GM21737 (cell line): Measurements from ENCODE around the gene STRN.
"Not testable (repeated sequence)": the region's sequence is repeated elsewhere in the genome, so short reads cannot be mapped to it uniquely, and the experiment has no call there.

ENCODE experiments used
- ATAC-seq: cut with Tn5 transposase; IDR thresholded peaks from one replicate; pipeline ENCODE4 v1.9.1; 2021; ENCODE audit warnings: mild to moderate bottlenecking, moderate library complexity; ENCODE audit not compliant: unreplicated experiment

STRN gene

DNA sequence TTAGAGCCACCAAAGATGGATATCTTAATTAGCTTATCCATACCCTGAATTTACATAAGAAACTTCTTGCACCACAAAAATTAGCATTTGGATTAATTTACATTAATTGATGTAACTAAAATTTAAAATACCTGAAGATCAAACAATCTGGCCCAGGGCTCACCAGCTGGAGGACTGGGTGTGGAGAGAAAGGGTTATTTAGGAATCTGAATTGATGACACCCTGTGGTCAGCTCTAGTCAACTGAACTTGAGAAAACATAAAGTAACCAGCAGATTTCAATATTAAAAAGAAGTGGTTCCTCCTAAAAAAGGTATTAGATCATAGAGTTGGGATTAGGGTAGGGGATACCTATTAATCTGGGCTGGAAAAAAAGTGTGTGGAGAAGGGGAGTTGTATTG is 122.5 kb downstream of the STRN start:
- ATAC-seq = no peak

DNA sequence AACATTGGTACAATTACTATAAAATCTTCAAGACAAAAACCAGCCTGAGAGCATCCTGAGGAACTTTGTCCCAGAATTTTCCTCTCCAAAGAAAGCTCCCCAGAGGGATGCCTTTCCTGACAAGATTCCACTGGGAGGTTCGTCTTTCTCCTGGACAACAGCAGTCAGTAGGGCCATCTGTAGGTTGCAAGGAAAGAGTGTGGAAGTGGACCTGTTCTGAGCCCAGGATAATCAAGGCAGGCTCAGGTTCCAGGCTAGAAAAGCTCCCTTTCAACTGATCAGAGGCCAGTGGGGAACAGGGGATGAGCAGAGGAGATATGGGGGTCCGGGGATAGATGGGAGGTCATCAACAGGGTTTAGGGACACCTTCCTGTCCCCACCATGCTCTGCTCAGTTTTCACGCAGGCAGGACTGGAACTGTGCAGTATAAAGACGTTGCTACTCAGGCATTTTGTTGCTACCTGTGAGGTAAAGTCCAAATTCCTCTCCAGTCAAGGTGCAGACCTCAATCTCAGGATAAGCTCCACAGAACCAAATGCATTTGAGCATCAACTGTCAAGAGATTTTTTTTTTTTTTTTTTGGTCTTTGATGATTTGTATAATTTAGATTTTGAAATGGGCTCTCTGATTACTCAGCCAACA is 126.2 kb downstream of the STRN start:
- ATAC-seq = no peak

DNA sequence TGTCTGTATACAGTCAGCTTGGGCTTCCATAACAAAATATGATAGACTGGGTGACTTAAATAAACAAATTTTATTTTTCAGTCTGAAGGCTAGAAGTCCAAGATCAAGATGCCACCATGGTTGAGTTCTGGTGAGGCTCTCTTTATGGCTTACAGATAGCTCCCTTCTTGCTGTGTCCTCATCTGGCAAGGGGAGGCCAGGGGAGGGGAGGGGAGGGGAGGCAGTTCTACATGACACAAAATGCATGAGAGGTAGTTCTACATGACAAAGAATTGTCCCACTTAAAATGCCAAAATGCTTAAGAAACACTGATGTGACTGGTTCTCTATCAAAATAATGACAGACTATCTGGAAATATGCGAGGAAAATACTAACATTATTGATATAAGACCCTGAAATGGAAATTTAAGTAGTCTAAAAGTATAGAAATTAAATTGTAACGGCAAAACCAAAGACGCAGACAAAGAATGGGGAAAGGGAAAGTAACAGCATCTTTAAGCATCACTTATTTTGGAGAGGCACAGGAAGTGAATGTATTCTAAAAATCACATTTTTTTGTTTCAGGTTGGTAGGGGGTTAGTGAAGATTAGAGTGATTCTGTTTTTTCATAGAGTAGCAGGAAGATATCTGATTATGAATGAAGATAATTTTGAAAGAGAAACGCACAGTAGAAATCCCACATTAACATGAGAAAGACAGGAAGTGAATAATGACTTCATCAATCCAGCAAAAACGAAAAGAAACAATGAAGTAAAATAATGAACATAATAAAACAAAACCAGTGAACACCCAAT is 131.4 kb downstream of the STRN start:
- no peak for ATAC-seq

DNA sequence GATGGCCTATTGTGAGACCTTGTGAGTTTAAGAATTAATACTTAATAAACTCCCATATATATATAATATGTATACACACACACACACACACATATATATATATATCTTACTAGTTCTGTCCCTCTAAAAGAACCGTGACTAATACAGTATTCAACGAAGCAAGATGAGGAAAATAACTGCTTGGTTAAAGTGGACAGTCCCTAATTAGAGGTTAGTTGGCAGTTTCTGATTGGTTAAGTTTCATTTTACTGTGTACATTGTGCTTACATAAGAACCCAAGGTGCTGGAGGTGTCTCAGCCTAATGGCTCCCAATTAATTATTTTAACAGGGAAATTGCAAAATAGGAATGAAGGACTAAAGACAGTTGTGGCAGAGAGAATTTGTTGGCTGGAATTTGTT is 132.1 kb downstream of the STRN start:
- no peak for ATAC-seq

DNA sequence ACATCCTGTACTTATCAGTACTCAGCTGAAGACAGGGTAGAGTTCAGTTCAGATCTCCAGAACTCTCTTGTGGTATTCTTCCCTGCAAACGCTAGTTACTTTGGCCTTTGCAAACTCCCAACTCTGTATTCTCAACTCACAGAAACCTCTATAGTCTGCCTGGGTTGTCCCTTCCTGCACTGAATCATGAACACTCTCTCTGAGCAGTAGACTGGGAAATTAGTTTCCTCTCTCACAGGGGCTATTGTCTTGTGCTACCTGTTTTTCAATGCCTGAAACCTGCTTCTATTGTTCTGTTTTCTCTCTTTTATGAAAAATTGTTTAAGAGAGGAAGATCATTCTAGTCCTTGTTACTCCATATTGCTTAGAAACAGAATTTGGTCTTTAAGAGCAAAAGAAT is 135.2 kb downstream of the STRN start:
- no peak for ATAC-seq

DNA sequence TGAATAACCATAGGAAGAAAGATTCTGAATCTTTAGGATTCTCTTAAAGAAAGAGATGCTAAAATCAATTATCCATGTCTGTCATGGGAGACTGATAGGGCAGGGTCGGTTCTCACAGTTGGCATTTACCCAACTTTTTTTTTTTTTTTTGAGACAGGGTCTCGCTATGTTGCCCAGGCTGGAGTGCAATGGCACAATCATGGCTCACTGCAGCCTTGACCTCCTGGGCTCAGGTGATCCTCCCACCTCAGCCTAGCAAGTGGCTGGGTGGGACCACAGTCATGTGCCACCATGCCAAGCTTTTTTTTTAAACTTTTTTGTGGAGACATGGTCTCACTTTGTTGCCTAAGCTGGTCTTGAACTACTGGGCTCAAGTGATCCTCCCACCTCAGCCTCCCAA is 141.7 kb downstream of the STRN start:
- ATAC-seq = not testable (repeated sequence)

DNA sequence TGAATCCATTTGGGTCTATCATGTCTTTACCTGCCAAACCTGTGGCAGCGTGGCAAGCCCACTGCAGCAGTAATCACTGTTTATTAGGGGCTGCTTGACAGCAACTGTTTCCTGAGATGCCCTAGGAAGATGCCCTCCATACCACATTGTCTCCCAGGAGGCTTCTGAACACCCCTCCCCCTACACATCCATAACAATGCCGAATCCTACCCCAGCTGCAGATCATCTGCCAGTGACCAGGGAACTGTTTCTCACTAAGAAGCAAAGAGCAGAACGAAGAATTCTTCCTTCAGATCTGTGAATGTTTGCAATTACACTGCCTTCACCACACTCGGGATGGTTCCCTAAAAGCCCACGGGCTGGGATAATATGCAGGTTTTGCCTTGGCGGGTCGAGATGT is 142.1 kb downstream of the STRN start:
- ATAC-seq = no peak

DNA sequence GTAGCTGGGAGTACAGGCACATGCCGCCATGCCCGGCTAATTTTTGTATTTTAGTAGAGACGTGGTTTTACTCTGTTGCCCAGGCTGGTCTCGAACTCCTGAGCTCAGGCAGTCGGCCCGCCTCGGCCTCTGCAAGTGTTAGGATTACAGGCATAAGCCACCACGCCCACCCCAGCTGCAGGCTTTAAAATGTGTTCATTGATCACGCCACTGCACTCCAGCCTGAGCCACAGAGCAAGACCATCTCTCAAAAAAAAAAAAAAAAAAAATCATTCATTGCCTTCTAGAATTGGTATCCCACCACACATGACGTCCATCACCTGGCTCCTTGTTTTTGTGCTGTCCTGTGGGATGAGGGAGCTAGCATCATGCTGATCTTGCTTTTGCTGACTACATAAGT is 142.5 kb downstream of the STRN start:
- no peak for ATAC-seq

DNA sequence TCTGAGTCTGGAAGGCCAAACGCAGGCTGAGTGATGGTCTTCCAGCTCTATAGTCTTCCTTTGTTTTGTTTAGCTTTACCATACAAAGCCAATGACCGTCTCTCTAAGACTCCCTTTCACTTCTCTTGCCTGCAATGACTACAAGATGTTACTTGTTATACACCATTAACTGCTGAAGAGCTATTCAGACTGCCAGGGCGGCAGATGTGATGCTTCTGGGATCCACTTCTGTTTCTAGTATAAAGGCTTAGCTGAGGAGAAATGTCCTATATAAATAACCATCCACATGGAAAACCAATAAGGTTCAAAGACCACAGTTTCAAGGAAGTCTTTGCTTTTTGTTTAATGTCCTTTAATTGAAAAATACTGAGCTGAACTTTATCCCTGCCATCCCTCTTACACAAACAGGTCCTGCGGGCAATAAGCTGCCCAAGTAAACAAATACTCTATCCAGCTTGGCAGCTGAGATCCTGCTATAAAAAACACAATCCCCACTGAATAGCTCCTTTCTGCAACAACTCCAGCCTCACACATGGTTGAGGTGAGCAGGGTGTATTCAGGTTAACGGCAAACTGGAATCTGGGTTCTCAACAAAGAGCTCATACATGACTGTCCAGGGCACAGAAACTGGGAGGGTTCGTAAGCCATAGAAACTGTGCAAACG is 145.3 kb downstream of the STRN start:
- ATAC-seq = no peak

DNA sequence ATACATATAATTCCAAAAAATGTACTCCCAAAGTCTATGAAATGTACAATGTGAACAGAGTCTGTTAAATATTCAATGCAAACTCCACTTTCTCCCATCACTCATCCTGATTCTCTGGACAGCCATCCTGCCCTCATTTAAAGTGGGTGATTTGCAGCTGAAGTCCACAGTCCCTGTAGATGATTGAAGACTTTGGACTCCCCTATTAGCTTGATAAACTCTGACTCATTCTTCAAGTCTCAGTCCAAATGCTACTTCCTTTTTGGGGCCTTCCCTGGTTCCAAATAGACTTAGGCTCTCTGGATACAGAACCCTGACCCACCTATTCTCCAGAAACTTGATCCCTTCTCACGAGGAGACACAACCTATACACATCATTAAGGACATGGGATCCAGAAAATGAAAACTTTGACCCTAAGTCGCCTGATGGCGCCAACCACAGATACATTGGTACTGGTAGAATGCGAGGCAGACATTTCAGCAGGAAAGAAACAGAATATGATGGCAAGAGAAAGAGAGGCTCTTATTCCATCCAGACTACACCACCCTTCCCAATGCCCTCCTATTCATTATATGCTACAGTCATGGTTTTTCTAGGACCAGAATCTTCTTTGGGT is 147.1 kb downstream of the STRN start:
- ATAC-seq = no peak

DNA sequence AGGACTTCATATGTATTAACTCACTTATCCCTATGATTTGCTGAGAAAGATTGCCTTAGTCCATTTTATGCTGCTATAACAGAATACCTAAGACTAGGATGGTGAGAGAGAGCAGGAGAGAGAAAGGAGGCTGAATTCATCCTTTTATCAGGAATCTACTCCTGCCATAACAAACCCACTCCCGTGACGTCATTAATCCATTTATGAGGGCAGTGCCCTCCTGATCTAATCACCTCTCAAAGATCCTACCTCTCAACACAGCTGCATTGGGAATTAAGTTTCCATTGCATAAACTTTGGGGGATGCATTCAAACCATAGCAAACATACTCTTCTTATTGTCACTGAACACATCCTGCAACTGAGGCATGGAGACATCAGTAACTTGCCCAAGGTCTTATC is 147.8 kb downstream of the STRN start:
- no peak for ATAC-seq

DNA sequence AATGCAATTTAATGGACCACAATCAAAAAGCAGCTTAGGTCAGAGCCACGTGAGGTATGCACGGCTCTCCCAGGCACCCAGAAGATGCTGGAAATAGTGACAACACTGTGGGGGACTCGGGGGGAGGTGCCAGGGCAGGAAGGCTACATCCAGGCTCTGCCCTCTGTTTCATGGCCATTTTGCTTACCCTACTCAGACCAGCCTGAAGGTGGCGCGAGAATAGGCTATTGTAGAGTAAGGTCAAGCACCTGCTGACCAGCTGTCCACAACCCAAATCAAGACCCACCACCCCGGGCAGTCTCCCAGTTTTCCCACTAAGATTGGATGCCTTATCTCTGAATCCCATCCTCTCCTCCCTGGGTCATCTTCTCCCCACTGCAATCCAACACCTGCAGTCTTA is 154.1 kb downstream of the STRN start:
- no peak for ATAC-seq

DNA sequence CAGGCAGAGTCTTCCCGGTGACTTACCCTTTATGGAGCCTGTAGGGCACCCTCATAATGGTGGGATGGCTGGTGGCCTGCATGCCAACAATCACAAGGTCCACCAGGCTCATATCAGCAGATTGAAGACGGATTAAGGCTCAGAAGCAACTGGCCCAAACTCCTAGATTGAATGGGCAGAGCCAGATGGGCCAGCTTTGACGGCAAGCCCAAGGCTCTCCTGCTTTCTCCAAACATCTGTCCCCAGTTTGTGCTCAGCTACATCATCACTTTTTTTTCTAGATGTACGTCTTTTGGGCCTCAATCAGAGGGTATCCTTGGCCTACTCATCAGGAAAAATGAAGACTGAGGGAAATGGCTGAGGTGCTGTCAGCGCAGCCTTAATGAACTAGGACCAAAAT is 155.3 kb downstream of the STRN start:
- ATAC-seq = no peak

DNA sequence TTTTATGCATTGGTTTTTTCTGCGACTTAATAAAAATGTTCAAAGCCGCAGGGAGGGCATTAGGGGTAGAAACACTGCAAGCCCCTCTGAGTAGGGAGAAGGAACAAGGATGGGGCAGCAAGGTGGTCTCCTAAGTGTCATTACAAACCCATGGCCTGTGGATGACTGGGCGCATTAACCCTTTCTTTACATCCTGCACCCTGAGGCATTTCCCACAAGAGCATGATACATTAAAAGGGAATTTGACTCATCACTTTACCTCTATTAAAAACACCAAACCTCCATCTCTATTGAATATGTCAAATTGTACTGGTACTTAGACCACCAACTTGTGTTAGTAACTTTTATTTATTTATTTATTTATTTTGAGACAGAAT is 157.3 kb downstream of the STRN start:
- ATAC-seq = no peak

DNA sequence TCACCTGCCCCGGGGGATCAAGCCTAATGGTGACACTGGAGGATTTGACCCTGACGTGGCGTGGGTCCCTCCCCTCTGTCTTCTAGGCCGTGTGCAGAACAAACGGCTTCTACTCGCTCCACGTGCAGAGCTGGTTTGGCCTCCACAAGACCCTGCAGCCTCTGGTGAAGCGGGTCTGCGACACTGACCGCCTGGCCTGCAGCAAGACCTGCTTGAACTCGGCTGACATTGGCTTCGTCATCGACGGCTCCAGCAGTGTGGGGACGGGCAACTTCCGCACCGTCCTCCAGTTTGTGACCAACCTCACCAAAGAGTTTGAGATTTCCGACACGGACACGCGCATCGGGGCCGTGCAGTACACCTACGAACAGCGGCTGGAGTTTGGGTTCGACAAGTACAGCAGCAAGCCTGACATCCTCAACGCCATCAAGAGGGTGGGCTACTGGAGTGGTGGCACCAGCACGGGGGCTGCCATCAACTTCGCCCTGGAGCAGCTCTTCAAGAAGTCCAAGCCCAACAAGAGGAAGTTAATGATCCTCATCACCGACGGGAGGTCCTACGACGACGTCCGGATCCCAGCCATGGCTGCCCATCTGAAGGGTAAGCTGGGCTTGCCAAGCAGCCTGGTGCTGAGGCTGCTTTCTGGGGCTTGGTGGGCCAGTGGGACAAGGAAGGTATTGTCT is 157.8 kb downstream of the STRN start:
- ATAC-seq = no peak

DNA sequence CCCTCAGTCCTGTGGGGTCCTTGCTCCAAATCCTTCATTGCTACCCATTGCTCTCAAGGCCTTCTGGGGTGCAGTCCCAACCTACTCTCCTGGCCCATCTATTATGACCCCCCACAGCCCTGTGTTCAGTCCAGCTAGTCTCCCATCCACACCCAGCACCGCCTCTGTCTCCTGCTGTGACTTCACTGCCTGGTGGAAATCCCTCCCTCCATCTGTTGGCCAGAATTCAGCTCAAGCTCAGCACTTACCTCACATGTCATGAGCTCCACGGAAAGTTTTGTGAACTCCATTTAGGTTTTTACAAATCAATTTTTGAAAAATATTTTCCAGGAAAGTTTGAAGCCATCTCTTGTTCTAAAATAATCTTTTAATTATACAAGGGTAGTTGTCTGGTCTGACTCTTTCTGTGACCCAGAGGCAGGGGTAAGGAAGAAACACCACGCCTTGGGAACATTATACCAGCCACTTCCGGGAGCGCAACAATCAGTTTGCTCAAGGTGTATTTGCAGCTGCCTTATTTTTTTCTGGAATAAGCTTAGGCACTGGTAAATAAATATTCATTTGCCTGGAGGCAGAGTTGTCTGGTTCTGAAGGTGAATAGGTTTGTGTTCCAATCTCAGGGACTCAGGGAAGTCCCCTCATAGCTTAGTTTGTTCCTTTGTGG is 159.0 kb downstream of the STRN start:
- ATAC-seq = no peak

DNA sequence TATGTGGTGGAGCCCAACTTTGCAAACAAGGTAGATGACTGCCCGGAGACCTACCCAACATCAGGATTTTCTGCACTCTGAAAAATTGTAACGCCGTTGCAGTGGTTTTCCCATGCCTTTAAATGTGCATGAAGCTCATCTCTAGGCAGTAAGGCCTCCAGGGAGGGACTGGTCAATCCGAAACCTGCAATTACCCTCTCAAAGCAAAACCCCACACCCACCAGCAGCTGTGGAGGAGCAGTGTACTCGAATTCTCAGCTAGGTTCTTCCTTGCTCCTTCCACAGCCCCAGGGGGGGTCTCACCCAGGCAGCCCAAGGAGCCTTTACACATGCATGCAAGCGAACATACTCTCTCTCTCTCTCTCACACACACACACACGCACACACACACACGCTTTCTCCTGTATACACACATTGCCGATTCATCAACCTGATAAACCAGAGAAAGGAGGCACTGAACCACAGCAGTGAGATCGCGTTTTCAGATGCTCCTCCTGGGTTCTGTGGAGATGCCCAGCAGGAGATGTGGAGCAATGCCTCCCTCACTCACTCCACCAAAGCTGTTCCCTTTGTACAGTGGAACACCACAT is 160.6 kb downstream of the STRN start:
- no peak for ATAC-seq

DNA sequence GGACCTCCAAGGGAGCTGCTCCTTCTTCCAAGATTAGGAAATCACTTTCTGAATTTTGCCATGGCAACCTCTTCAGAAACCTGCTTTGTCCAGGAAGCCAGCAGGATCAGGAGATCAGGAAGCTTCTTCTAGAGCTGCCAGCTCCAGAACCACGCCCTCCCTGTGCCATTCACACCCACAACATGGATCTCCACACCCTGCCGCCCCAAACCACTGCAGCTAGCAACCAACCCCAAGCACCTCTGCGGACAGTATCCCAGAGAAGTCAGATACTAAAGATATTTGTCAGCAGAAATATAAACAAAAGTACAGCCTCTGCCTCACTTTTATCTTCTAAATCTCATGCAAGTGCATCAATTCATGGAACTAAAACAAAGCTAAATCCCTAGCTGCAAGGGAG is 163.4 kb downstream of the STRN start:
- no peak for ATAC-seq

DNA sequence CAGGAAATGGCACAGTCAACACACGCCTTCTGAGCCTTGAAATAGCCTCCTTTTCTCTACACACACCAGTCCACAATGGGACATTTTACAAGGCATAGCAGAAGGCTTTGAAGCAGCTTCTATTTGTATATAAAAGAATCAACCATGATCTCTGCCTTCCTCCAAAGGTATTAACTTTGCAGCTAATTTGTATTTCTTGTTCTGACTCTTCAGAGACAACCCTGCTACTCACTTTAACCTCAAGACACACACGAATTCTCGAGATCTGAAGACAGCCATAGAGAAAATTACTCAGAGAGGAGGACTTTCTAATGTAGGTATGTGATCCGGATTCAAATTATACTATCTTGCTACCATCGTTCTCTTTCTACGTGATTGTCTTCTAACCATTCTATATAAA is 165.2 kb downstream of the STRN start:
- no peak for ATAC-seq

DNA sequence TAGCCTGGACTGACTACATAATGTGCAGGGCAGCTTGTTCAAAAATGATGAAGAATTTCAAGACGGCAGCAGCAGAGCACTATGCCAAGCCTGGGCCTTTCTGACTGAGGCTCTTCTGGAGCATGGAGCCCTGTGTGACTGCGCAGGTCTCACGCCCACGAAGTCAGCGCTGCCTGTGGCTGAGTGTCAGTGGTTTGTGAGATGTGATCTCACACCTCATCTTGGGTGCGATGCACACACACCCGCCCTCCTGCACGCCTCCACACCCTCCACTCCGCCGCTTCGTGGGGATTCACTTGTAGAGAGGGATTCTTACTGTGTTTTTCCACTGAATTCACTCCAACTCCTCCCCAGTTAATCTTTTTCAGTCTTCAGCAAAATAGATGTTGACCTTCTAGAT is 166.0 kb downstream of the STRN start:
- ATAC-seq = no peak
